Raji (cell line): ENCODE measurements around the gene ETS1.

Experiments used
- POLR2A ChIP-seq: IDR thresholded peaks from 2 replicates; pipeline ENCODE4 v1.6.1; 2011; ENCODE audit warnings: low read depth, low read length, control low read depth; ENCODE audit not compliant: insufficient read depth

The ETS1 gene

DNA sequence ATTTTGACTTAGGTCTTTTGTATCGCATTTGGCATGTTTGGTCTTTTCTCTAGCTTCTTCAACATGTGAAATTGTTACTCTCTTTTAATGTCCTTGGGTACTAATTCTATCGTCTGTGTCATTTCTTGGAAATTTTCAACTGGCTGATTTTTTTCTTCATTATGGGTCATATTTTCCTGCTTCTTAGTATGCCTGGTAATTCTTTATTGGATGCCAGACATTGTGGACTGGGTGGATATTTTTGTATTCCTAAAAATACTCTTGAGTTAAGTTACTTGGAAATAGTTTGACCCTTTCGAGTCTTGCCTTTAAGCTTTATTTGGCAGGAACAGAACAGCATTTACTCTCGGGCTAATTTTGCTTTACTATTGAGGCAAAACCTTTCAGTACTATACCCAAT, 140.1 kb downstream of the ETS1 start:
- TF ChIP-seq POLR2A, result no peak

DNA sequence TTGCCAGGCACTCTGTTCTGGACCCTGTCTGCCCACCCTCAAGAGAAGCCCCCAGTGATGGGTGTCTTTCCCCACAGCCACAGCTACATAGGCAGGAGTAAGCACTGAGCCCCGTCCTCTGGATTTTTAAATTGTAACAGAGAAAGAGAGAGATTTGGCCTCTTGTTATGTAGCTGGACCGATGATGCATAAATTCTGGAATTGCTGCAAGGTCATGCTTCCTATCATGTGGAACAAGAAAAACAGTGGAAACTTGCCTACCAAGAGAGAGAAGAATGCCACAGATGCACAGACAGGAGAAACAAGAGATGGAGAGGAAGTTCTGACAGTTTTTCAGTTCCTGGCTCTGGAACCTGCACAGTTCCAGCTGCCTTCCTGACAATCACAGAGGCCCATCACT, 150.2 kb downstream of the ETS1 start:
- no peak for TF ChIP-seq POLR2A

DNA sequence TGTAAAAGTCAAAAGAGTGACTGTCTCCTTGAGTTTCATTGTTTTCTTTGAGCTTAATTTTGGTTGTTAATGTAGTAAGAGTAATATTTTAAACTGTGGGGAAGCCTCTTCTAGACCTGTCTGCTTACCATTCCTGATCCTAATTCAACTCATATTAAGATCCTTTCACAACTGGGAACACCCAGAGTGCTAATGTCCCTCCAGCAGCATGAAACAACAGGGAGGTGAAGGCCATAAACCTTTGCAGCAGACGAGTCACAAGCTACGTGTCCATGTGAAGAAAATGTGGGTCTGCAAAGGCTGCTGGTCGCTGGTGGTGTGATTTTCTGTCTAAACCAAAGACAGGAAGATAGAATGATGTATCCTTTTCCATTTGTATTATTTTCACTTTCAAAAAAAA, 152.5 kb downstream of the ETS1 start:
- TF ChIP-seq POLR2A, result no peak

DNA sequence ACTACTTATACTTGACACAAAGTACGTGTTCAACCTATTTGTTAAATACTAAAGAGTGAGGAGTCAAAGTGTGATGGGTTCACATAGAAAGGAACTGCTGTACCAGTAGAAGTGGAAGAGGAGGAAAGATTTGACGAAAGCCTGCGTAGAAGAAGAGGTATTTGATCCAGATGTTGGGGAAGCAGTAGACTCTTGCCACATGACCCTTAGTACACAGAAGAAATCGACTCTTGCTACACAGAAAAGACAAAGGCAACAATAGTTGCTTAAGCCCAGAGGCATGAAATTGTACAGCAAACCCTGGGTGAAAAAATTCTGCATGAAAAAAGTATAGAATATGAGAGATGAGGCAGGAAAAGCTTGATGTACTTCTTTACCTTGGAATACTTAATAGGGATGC, 152.9 kb downstream of the ETS1 start:
- no peak for TF ChIP-seq POLR2A

DNA sequence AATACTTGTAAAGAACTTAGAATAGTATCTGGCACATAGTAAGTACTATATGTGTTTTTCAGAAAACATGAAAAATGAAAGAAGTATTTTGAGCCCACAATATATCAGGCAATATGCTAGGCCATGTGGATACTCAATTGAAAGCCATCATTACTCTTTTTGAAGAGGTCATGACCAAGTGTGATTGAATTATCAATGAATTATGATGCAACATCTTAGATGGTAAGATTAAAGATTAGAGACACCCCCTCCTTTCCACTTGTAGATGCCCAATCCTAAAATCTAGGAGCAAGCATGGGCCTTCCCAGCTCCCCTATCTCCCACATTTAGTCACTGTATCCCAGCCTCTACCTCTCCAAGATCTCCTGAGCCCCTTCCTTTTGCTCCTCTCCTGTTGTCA, 154.4 kb downstream of the ETS1 start:
- no peak for TF ChIP-seq POLR2A

DNA sequence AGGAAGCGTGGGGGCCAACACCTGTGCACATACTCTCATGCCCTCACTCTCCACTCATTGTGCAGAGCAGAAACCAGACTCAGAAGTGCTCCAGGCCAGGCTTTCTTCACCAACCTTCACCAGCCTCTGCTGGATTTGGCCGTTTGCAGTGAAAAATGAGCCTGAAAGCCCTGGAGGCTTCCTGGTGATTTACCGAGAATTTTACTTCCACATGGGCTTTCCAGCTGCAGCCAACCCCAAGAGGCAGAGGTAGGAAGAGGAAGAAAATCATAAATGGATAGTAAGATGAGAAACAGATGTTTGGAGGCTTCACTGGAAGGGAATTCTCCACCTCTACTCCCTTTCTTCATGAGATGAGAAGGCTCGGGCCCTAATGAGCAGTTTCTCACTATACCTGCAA, 155.4 kb downstream of the ETS1 start:
- TF ChIP-seq POLR2A, result no peak

DNA sequence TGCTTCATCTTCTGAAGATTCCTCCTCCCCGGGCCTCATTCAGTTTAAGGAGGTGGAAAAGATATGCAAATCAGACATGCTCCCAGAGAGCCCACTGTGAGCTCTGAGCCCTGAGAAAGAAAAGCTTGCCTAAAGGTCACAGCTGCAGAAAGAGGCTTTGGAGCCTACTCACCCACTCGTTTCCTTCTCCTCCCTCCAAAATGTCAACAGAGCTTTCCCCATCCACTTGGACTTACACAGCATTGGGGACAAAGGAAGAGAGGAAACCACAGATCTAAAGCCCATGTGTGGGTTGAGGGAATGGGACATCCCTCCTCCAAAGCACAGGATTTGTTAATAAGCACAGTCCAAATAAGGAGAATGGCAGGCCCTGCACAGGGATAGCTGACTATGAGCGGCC, 158.4 kb downstream of the ETS1 start:
- TF ChIP-seq POLR2A, result no peak

DNA sequence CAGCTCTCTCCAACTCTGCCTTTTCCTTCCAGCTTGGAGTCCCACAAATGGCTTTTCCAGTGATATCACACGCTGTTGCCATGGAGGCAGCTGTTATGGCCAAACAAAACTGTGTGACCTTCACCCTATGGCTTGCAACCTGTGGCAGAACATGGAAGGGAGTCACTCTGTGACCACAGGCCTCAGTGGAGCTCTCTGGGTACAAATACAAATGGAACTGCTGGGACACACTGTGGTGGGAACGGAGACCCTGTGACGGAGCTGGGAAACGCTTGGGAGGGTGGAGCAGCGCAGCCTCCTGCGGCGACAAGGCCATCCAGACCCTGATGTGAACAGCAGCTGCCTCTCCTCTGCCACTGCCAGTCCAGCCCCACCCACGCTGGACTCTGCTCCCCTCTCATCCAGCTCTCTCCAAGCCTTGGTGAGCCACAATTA, 162.5 kb downstream of the ETS1 start:
- no peak for TF ChIP-seq POLR2A

DNA sequence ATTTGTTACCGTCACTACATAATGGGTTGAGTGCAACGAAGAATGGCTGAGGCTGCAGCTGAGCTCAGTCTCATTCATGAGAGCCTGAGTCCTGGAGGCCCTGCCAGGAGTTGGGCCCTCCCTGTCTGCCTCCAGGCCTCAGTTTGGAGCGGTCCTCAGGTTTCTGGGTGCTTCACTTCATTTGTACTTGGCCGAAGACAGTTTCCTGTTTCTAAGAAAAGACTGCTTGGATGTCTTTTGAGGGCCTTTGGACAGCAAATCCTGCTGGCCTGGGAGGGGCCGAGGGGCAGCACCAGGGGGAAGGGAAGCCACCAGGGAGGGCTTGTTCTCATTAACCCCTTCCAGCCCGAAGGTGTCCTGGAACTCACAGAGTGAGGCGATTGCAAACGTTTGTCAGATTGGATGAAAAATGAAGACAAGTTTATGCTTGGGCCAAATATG, 163.1 kb downstream of the ETS1 start:
- TF ChIP-seq POLR2A, result no peak

DNA sequence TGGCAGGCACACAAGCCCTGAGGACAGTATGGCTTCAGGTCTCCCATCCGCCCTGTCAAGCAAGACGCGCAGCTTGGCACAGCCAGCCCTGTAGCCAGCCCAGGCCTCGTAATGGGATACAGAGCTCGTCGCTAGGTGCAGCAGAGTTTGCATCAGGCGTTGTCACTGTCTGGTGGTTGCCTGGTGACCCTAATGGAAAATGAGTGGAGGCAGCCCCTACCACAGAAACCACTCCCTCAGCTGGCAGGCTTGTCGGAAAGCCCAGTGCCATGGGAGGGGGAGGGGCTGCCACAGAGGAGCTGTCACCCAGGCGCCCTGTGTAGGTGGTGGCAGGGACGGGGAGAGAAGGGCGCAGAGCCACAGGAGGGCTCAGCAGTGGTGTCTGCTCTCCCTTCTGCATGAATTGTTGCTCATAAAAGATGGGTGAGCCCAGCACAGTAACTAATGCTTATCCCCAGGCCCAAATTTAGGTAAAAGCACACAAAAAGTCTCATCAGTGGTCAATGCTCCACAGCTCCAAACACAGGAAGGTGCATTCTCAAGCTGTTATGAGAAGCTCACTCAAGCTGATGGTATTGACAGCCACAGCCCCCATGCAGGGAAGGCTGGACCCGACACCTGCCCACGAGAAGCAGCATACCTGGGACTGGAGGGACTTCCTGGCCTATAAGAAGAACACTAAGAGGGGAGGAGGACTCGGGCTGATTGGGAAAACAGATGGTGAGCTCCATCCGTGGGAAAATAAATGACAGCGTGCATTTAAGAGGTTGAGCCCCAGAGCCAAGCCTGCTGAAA, 164.6 kb downstream of the ETS1 start:
- TF ChIP-seq POLR2A, result no peak

DNA sequence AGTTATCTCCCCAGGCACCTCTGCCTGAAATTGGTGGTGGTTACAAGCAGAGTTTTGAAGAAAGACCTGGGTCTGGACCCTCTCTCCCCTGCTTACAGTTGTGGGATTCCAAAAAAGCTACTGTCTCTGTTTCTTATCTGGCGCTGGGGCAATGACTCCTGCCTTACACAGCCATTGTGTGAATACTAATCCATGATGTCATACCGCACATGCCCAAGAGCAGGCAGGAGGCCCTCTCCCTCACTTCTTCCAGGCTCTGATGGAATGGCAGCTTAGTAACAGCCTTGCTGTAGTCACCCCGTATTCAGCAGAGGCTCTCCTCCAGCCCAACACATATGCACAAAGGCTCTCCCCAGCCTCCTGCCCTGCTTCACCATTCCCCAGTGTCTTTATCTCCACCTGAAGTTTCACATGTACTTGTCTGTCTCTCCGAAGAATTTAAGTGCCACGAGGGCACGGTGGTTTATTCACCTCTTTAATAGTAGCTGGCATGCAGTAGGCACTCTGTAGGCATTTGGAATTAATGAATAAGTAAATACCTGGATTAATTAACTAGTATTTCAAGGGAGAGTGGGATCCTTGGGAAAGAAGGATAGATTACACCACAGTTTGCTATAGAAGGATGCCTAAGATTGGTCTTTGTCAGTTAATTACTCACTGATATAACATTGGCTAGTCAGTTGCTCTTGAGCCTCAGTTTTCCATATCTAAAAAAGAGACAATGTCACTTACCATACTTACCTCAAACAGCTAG, 165.6 kb downstream of the ETS1 start:
- TF ChIP-seq POLR2A, result no peak

DNA sequence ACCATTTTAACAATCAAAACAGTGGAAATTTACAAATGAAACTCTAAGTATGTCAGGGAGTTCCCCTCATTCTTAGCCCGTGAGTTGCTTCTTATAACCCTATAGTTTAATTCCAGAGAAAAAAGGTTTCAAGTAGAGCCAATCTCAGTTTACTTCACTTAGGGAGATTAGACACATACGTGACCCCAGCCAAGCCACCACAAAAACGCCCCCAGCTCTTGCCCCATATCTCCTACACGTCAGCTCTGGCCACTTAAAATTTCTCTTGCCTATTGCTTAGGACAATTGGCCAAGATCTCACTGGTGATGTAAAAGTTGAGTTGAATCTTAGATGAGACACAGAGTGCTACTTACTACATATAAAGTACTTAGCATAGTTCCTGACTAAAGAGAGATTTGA, 166.4 kb downstream of the ETS1 start:
- TF ChIP-seq POLR2A, result no peak

DNA sequence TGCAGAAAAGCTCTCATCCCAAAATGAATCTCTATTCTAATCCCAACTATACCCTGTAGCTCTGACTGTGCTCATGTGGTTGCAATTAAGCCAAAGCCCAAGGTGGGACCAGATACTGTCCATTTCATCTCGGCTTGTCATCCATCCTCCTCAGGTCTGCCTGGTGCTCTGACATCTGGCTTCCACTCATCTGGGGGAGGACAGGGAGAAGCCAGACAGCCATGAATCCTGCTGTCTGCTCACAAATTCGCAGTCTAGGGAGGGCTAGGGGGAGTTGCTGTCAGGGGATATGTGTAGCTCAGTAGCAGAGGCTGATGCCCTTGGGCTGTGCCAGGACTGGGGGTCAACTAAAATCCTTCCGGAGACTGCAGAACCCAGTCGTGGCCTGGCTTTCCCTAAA, 167.1 kb downstream of the ETS1 start:
- no peak for TF ChIP-seq POLR2A

DNA sequence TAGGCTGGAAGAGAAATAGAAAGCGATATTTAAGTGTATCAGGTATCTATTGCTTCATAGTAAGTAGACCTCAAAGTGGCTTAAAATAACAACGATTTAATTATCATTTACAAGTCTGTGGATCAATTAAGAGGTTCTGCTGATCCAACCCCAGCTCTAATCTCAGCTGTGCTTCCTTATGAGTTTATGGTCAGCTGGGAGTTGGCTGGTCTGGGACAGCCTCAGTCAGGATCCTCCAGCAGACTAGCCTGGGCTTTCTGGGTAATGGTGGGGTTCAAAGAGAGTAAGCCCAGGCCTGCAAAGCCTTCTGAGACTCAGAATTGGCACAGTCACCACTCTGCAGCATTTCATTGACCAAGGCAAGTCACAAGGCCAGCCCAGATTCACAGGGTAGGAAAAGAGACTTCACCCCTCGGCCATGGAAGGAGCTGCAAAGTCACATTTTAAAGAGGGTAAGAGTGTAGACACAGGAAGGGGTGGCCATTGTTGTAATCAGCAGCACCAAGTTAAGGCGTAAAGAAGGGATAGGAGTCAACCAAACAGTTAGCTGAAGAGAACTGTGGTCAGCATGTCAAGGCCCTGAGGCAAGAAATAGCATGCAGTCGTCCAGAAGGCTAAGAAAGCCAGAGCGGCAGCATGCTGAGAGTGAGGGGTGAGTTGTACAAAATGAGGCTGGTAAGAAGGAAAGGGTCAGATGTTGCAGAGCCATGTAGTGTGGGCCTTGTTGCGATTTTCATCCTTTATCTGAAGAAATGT, 168.2 kb downstream of the ETS1 start:
- TF ChIP-seq POLR2A, result no peak

DNA sequence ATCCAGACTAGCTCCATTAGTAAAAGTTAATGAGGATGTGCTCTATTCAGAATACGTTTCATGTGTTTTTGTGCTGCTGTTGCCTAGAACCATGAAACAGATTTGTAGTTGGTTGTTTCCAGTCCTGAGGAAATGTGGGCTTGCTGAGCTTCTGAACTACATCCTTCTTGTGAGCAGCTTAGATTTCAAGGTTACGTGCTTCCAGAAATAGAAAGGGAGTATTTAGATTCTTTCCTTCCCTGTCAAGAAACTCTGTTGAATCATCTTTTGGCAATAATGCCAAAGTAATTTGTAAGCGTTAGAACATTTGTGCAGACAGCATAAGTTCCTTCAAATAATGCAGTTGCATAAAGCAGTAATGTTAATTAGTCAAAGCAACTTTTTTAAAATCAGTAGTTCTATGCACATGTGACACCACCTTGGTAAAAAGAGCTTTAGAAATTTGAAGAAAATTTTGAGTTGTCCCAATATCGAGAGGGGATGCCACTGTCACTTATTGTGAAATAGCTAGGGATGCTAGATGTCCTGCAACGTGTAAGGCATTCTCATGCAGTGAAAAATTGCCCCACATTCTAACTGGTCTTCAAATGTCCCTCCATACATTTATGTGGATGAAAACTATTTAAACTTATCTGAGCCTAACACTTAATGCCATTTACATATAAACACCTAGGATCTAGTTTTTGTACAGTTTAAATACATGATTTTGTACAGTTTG, 169.6 kb downstream of the ETS1 start:
- no peak for TF ChIP-seq POLR2A
